NB4 (cell line): ENCODE results near the gene EIF3B.
"Not testable (repeated sequence)": the region's sequence is repeated elsewhere in the genome, so short reads cannot be mapped to it uniquely, and the experiment has no call there.

Experiments
- DNase-seq: peaks from one replicate; pipeline ENCODE4 v3.0.0; 2010; ENCODE audit warnings: low read depth
- H3K4me3 ChIP-seq: one replicate; pipeline ENCODE4 v1.5.1; 2011; ENCODE audit warnings: mild to moderate bottlenecking, low read depth, low read length, moderate library complexity
- CTCF ChIP-seq: IDR thresholded peaks from one replicate; pipeline ENCODE4 v1.5.1; 2012; ENCODE audit warnings: low read depth, low read length
- MAX ChIP-seq: IDR thresholded peaks from 2 replicates; pipeline ENCODE4 v1.6.1; 2011; ENCODE audit warnings: low read depth, low read length
- MYC ChIP-seq: IDR thresholded peaks from 2 replicates; pipeline ENCODE4 v1.6.1; 2011; ENCODE audit warnings: low read depth, low read length
- POLR2A ChIP-seq: IDR thresholded peaks from 2 replicates; pipeline ENCODE4 v1.6.1; 2011; ENCODE audit warnings: mild to moderate bottlenecking; ENCODE audit not compliant: insufficient read length; ENCODE audit errors: extremely low read depth

Gene EIF3B

GRCh38 chr7:2336626-2337299, 17.9 kb upstream of the EIF3B start:
- DNase-seq, result no peak
- TF ChIP-seq CTCF, result no peak
- no peak for TF ChIP-seq MYC
- no peak for TF ChIP-seq POLR2A
- no peak for TF ChIP-seq MAX
- no peak overlapping the region for H3K4me3 ChIP-seq

- H3K4me3 ChIP-seq, DNase-seq: not testable (repeated sequence)
Observed at GRCh38 chr7:2347351-2348063, 7.1 kb upstream of the EIF3B start.

- DNase-seq, result no peak
- no peak for TF ChIP-seq MAX
- no peak for TF ChIP-seq MYC
- no peak for TF ChIP-seq CTCF
- TF ChIP-seq POLR2A, result no peak
- H3K4me3 ChIP-seq, result no peak overlapping the region
Observed at GRCh38 chr7:2350055-2350454, 4.6 kb upstream of the EIF3B start.

GRCh38 chr7:2350861-2351260, 3.8 kb upstream of the EIF3B start:
- TF ChIP-seq MAX (no peak), CTCF (no peak), MYC (no peak), POLR2A (no peak)
- peak; percentile 69 for DNase-seq
- no peak overlapping the region for H3K4me3 ChIP-seq

- DNase-seq, result no peak
Observed at GRCh38 chr7:2353113-2353935, 1.3 kb upstream of the EIF3B start.

More at GRCh38 chr7:2353113-2353935, 1.3 kb upstream of the EIF3B start:
- no peak for TF ChIP-seq POLR2A
- TF ChIP-seq MYC, result no peak
- TF ChIP-seq MAX, result no peak
- no peak for TF ChIP-seq CTCF
- peak overlapping the region; percentile 97 for H3K4me3 ChIP-seq
